SK-N-MC (cell line): ENCODE measurements around the gene PIK3CB.

Experiments
- DNase-seq: peaks from one replicate; pipeline ENCODE4 v3.0.0-alpha.2; 2011; ENCODE audit warnings: low read depth, low spot score
- H3K27ac ChIP-seq: fragments of 200-600 bp; sonication (generic); 2 replicates; pipeline ENCODE4 v1.5.1; 2016; ENCODE audit warnings: mixed run types
- H3K36me3 ChIP-seq: fragments of 200-600 bp; sonication (generic); 2 replicates; pipeline ENCODE4 v1.6.1; 2017; ENCODE audit warnings: antibody characterized with exemption, low read length, mixed read lengths; ENCODE audit not compliant: insufficient read depth
- H3K4me3 ChIP-seq: fragments of 200-600 bp; sonication (generic); 2 replicates; pipeline ENCODE4 v1.5.1; 2016
- H3K9ac ChIP-seq: fragments of 200-600 bp; sonication (generic); 2 replicates; pipeline ENCODE4 v1.8.0; 2017; ENCODE audit warnings: mixed run types, mixed read lengths; ENCODE audit not compliant: insufficient read length
- H3K9me3 ChIP-seq: fragments of 200-600 bp; sonication (generic); 2 replicates; pipeline ENCODE4 v1.6.1; 2017; ENCODE audit warnings: low read depth, mild to moderate bottlenecking, antibody characterized with exemption, low read length, moderate library complexity, mixed read lengths
- EZH2 ChIP-seq: fragments of 200-600 bp; sonication (generic); IDR thresholded peaks from one replicate; pipeline ENCODE4 v1.6.1; 2017; ENCODE audit warnings: antibody characterized with exemption
- FOXP2 ChIP-seq: optimal IDR thresholded peaks from 2 replicates; pipeline ENCODE3; 2011; ENCODE audit warnings: mild to moderate bottlenecking, moderate library complexity; ENCODE audit not compliant: insufficient read depth; ENCODE audit errors: extremely low read length, control extremely low read depth
- POLR2AphosphoS5 ChIP-seq: IDR thresholded peaks from 2 replicates; pipeline ENCODE4 v1.6.1; 2012; ENCODE audit warnings: mild to moderate bottlenecking, low read depth, low read length, borderline replicate concordance

The PIK3CB gene

GRCh38 chr3:138675393-138675792 is 159.3 kb downstream of the PIK3CB start:
- no peak overlapping the region for H3K27ac ChIP-seq
- TF ChIP-seq EZH2, result no peak
- TF ChIP-seq POLR2AphosphoS5, result no peak
- TF ChIP-seq FOXP2, result no peak
- H3K4me3 ChIP-seq, result no peak overlapping the region
- DNase-seq, result no peak
- peaks cover 7% of the 10 kb centered on the region; the same call in 1 of the 2 replicates for H3K36me3 ChIP-seq
- no peaks in the 10 kb centered on the region; the same call in 1 of the 2 replicates for H3K9me3 ChIP-seq
- no peak overlapping the region for H3K9ac ChIP-seq

GRCh38 chr3:138673641-138674530 is 160.8 kb downstream of the PIK3CB start:
- H3K4me3 ChIP-seq, result no peak overlapping the region
- peaks cover 7% of the 10 kb centered on the region; the same call in 1 of the 2 replicates for H3K36me3 ChIP-seq
- no peak for DNase-seq
- no peak overlapping the region for H3K9ac ChIP-seq
- no peak overlapping the region for H3K27ac ChIP-seq
- no peak for TF ChIP-seq EZH2
- no peak for TF ChIP-seq FOXP2
- TF ChIP-seq POLR2AphosphoS5, result no peak
- H3K9me3 ChIP-seq, result no peaks in the 10 kb centered on the region; the same call in 1 of the 2 replicates

DNA sequence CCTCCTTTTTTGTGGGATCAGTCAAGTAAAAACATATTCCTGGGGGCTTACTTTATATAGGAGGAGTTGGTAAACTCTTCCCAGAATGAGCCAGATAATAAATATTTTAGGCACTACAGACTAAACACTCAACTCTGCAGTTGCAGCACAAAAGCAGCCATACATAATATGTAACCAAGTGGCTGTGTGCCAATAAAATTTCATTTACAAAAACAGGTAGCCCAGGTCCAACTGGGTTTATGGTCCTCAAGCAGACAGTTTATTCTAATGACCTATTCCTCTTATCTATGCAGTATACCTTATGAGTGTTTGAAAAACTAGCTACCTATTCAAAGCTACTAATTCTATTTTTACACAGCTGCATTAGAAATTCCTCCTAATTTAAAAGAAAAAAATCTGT is 164.3 kb downstream of the PIK3CB start:
- Histone ChIP-seq H3K9ac (no peak overlapping the region), H3K36me3 (0 out of 2 replicates have a peak, but pooled peaks cover 7% of the 10 kb centered on the region), H3K4me3 (no peak overlapping the region), H3K9me3 (no peaks in the 10 kb centered on the region; the same call in 1 of the 2 replicates), H3K27ac (no peak overlapping the region)
- no peak for DNase-seq
- no peak for TF ChIP-seq POLR2AphosphoS5
- no peak for TF ChIP-seq FOXP2
- no peak for TF ChIP-seq EZH2

DNA sequence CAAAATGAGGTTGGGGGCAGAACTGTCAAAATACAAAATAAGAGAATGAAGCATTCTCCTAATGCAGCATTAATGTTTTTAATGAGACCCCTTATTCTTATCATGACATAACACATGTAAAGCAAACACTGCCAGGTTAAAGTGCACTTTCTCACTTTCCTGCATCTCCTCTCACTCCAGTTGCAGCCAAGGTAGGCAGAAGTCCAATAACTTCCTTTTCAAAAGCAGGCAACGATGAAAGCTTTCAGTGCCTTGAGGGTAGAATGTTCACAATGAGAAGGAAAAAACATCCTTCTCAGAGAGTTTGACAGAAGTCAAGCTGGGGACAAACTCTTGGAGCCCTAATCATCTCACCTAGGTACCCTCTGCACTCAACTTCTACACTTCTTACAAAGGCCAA is 166.6 kb downstream of the PIK3CB start:
- DNase-seq, result no peak
- Histone ChIP-seq H3K9ac (no peak overlapping the region), H3K36me3 (peaks cover 7% of the 10 kb centered on the region; the same call in 1 of the 2 replicates), H3K27ac (no peak overlapping the region), H3K4me3 (no peak overlapping the region), H3K9me3 (no peaks in the 10 kb centered on the region)
- no peak for TF ChIP-seq FOXP2
- no peak for TF ChIP-seq EZH2
- no peak for TF ChIP-seq POLR2AphosphoS5

- TF ChIP-seq FOXP2, result no peak
- no peak for TF ChIP-seq EZH2
- no peak for TF ChIP-seq POLR2AphosphoS5
- H3K27ac ChIP-seq, result no peak overlapping the region
- no peak for DNase-seq
- no peak overlapping the region for H3K9ac ChIP-seq
- H3K4me3 ChIP-seq, result no peak overlapping the region
- H3K9me3 ChIP-seq, result no peaks in the 10 kb centered on the region
- H3K36me3 ChIP-seq, result no peaks in the 10 kb centered on the region
Observed at GRCh38 chr3:138657508-138657907, 177.2 kb downstream of the PIK3CB start.

GRCh38 chr3:138653567-138653966 is 181.2 kb downstream of the PIK3CB start:
- no peak for TF ChIP-seq EZH2
- TF ChIP-seq FOXP2, result no peak
- no peak for TF ChIP-seq POLR2AphosphoS5
- no peak for DNase-seq
- H3K27ac ChIP-seq, result no peak overlapping the region
- peaks cover 6% of the 10 kb centered on the region; the same call in 1 of the 2 replicates for H3K9me3 ChIP-seq
- no peak overlapping the region for H3K9ac ChIP-seq
- H3K4me3 ChIP-seq, result no peak overlapping the region
- H3K36me3 ChIP-seq, result peaks cover 17% of the 10 kb centered on the region

- no peak overlapping the region for H3K9ac ChIP-seq
- peaks cover 6% of the 10 kb centered on the region; the same call in 1 of the 2 replicates for H3K9me3 ChIP-seq
- H3K36me3 ChIP-seq, result peaks cover 17% of the 10 kb centered on the region
- no peak overlapping the region for H3K4me3 ChIP-seq
- no peak for DNase-seq
- H3K27ac ChIP-seq, result no peak overlapping the region
- TF ChIP-seq FOXP2 (no peak), POLR2AphosphoS5 (no peak)
Observed at GRCh38 chr3:138649134-138649533, 185.6 kb downstream of the PIK3CB start.

- Histone ChIP-seq H3K4me3 (no peak overlapping the region), H3K27ac (no peak overlapping the region), H3K9ac (no peak overlapping the region), H3K9me3 (peaks cover 6% of the 10 kb centered on the region; the same call in 1 of the 2 replicates), H3K36me3 (peaks cover 17% of the 10 kb centered on the region)
- no peak for DNase-seq
- no peak for TF ChIP-seq POLR2AphosphoS5
- no peak for TF ChIP-seq FOXP2
- TF ChIP-seq EZH2, result no peak
Observed at GRCh38 chr3:138646513-138646912, 188.2 kb downstream of the PIK3CB start.

DNA sequence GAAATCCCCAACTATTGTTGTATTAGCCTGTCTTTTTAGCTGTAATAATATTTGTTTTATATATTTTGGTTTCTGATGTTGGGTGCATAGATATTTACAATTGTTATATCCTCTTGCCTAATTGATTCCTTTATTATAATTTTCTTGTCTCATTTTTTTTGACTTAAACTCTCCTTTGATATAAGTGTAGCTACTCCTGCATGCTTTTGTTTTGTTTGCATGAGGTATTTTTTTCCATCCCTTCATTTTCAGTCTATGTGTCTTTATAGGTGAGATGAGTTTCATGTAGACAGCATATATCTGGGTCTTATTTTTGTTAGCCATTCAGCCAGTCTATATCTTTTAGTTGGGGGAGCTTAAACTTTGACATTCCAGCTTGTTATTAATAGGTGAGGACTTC is 188.7 kb downstream of the PIK3CB start:
- H3K9ac ChIP-seq, result no peak overlapping the region
- no peak overlapping the region for H3K4me3 ChIP-seq
- no peak for TF ChIP-seq EZH2
- TF ChIP-seq POLR2AphosphoS5, result no peak
- no peak overlapping the region for H3K27ac ChIP-seq
- peaks cover 6% of the 10 kb centered on the region; the same call in 1 of the 2 replicates for H3K9me3 ChIP-seq
- DNase-seq, result no peak
- H3K36me3 ChIP-seq, result peaks cover 17% of the 10 kb centered on the region
